Liver (tissue), 3 donors: ENCODE data around the gene CYBB.

Source experiments
- EGR1 ChIP-seq, 2 donors: IDR thresholded peaks; 2 replicates each; pipeline ENCODE4 v1.6.1; 2016 to 2018; ENCODE audit warnings: antibody characterized with exemption in 2 of 2, low read depth in 2 of 2
- GABPA ChIP-seq, 2 donors: IDR thresholded peaks in 1 of 2; conservative IDR thresholded peaks in 1 of 2; 2 replicates each; pipeline ENCODE4 v1.6.1; 2016; ENCODE audit warnings: antibody characterized with exemption in 2 of 2, mild to moderate bottlenecking in 1 of 2, moderate library complexity in 1 of 2
- NR2F2 ChIP-seq: IDR thresholded peaks from 2 replicates; pipeline ENCODE4 v1.6.1; 2016; ENCODE audit warnings: antibody characterized with exemption
- RAD21 ChIP-seq, 2 donors: IDR thresholded peaks; 2 replicates each; pipeline ENCODE4 v1.6.1; 2016; ENCODE audit warnings: antibody characterized with exemption in 2 of 2, mild to moderate bottlenecking in 2 of 2
- YY1 ChIP-seq: IDR thresholded peaks from 2 replicates; pipeline ENCODE4 v1.6.1; 2016; ENCODE audit warnings: antibody characterized with exemption, mild to moderate bottlenecking
- TF ChIP-seq, protein P1 (sequence below): IDR thresholded peaks from 2 replicates; pipeline ENCODE4 v1.6.1; 2016; ENCODE audit warnings: antibody characterized with exemption
- TF ChIP-seq, protein P2 (sequence below): fragments of 150-350 bp; IDR thresholded peaks from 2 replicates; pipeline ENCODE4 v1.5.1; 2017; ENCODE audit warnings: improper control_type of control experiment, low read depth, low read length; ENCODE audit not compliant: missing input control
- TF ChIP-seq, protein P3 (sequence below): IDR thresholded peaks from 2 replicates; pipeline ENCODE4 v1.6.1; 2016; ENCODE audit warnings: antibody characterized with exemption
- donor health status: healthy.
- donor health status: healthy.

- TF ChIP-seq GABPA (IDR thresholded peaks at IDR 0.05 in 1 of 2, conservative IDR thresholded peaks at IDR 0.05 in 1 of 2) (no peak), YY1 (no peak), NR2F2 (no peak), RAD21 (IDR thresholded peaks at IDR 0.05) (no peak), EGR1 (IDR thresholded peaks at IDR 0.05; ENCODE audit: low read depth in 2 of 2) (no peak)
- TF ChIP-seq, protein P1, sequence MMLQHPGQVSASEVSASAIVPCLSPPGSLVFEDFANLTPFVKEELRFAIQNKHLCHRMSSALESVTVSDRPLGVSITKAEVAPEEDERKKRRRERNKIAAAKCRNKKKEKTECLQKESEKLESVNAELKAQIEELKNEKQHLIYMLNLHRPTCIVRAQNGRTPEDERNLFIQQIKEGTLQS = no peak
- TF ChIP-seq, protein P2, sequence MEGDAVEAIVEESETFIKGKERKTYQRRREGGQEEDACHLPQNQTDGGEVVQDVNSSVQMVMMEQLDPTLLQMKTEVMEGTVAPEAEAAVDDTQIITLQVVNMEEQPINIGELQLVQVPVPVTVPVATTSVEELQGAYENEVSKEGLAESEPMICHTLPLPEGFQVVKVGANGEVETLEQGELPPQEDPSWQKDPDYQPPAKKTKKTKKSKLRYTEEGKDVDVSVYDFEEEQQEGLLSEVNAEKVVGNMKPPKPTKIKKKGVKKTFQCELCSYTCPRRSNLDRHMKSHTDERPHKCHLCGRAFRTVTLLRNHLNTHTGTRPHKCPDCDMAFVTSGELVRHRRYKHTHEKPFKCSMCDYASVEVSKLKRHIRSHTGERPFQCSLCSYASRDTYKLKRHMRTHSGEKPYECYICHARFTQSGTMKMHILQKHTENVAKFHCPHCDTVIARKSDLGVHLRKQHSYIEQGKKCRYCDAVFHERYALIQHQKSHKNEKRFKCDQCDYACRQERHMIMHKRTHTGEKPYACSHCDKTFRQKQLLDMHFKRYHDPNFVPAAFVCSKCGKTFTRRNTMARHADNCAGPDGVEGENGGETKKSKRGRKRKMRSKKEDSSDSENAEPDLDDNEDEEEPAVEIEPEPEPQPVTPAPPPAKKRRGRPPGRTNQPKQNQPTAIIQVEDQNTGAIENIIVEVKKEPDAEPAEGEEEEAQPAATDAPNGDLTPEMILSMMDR = no peak
- TF ChIP-seq, protein P3, sequence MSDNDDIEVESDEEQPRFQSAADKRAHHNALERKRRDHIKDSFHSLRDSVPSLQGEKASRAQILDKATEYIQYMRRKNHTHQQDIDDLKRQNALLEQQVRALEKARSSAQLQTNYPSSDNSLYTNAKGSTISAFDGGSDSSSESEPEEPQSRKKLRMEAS = no peak
Measured at GRCh38 chrX:37752936-37753335, 26.9 kb upstream of the CYBB start.
